Astrocyte (in vitro differentiated cells and primary cell): Measurements from ENCODE around the gene SARNP. TPM values are rescaled to one million over a fixed set of nuclear protein-coding genes. Genes with fewer than 3 reads are reported as not detected.
A peak's percentile ranks its signal among the peaks of the same experiment; 100 is the strongest.

Experiments
- DNase-seq: peaks from one replicate; pipeline ENCODE4 v3.0.0-alpha.2; 2010; ENCODE audit warnings: low read depth
- FAIRE-seq: peaks from 2 replicates; lab custom pipeline; 2011; peaks lifted over from hg19 to GRCh38; lab: Jason Lieb, UNC
- H2AFZ ChIP-seq: 2 replicates; pipeline ENCODE4 v1.6.0; 2012; ENCODE audit warnings: low read depth, low read length, inconsistent platforms
- H3K27ac ChIP-seq: 2 replicates; pipeline ENCODE4 v1.5.1; 2011; ENCODE audit warnings: low read depth, low read length, inconsistent platforms
- H3K27me3 ChIP-seq: 2 replicates; pipeline ENCODE4 v1.6.0; 2011; ENCODE audit warnings: low read length, inconsistent platforms; ENCODE audit not compliant: insufficient read depth
- H3K36me3 ChIP-seq: 2 replicates; pipeline ENCODE4 v1.5.1; 2011; ENCODE audit warnings: low read length, inconsistent platforms; ENCODE audit not compliant: insufficient read depth
- H3K4me1 ChIP-seq: 2 replicates; pipeline ENCODE4 v1.5.1; 2011; ENCODE audit warnings: low read length, inconsistent platforms; ENCODE audit not compliant: insufficient read depth
- H3K4me2 ChIP-seq: 2 replicates; pipeline ENCODE4 v1.6.0; 2012; ENCODE audit warnings: low read length, inconsistent platforms
- H3K4me3 ChIP-seq: 2 replicates; pipeline ENCODE4 v1.5.1; 2011; ENCODE audit warnings: low read depth, mild to moderate bottlenecking, low read length, inconsistent platforms; ENCODE audit not compliant: insufficient read depth
- H3K79me2 ChIP-seq: 2 replicates; pipeline ENCODE4 v1.6.0; 2012; ENCODE audit warnings: mild to moderate bottlenecking, low read length, inconsistent platforms; ENCODE audit not compliant: insufficient read depth
- H3K9ac ChIP-seq: 2 replicates; pipeline ENCODE4 v1.6.0; 2012; ENCODE audit warnings: mild to moderate bottlenecking, low read length, inconsistent platforms
- H3K9me3 ChIP-seq: 2 replicates; pipeline ENCODE4 v1.5.1; 2012; ENCODE audit warnings: low read depth, mild to moderate bottlenecking, low read length, inconsistent platforms; ENCODE audit not compliant: insufficient read depth
- H4K20me1 ChIP-seq: 2 replicates; pipeline ENCODE4 v1.6.0; 2012; ENCODE audit warnings: low read length, inconsistent platforms; ENCODE audit not compliant: insufficient read depth
- H3K27ac Mint-ChIP-seq: one replicate; pipeline ENCODE4 v1.8.0; 2021; ENCODE audit warnings: mild to moderate bottlenecking, mixed read lengths; ENCODE audit not compliant: unreplicated experiment
- H3K27me3 Mint-ChIP-seq: one replicate; pipeline ENCODE4 v1.8.0; 2021; ENCODE audit warnings: low read depth, mixed read lengths; ENCODE audit not compliant: unreplicated experiment
- H3K36me3 Mint-ChIP-seq: one replicate; pipeline ENCODE4 v1.8.0; 2021; ENCODE audit warnings: low read depth, mixed read lengths; ENCODE audit not compliant: unreplicated experiment
- H3K4me1 Mint-ChIP-seq: one replicate; pipeline ENCODE4 v1.8.0; 2021; ENCODE audit warnings: low read depth, mixed read lengths; ENCODE audit not compliant: unreplicated experiment
- H3K4me3 Mint-ChIP-seq: one replicate; pipeline ENCODE4 v1.8.0; 2021; ENCODE audit warnings: mild to moderate bottlenecking, moderate library complexity, mixed read lengths; ENCODE audit not compliant: unreplicated experiment
- H3K9me3 Mint-ChIP-seq: one replicate; pipeline ENCODE4 v1.8.0; 2021; ENCODE audit warnings: mild to moderate bottlenecking, mixed read lengths; ENCODE audit not compliant: unreplicated experiment
- EZH2 ChIP-seq: IDR thresholded peaks from 2 replicates; pipeline ENCODE4 v1.6.1; 2012; ENCODE audit warnings: mild to moderate bottlenecking, low read length, inconsistent platforms; ENCODE audit not compliant: insufficient read depth
- total RNA-seq: library from RNA; stranded (reverse); gene quantifications from 2 replicates; pipeline ENCODE4 v1.2.1, GENCODE V29; 2021
- TF ChIP-seq, protein P1 (sequence below): IDR thresholded peaks from 2 replicates; pipeline ENCODE4 v1.5.1; 2011; ENCODE audit warnings: low read depth, mild to moderate bottlenecking, inconsistent platforms, low read length, moderate library complexity; ENCODE audit not compliant: insufficient read depth

Gene SARNP
- total RNA-seq, 1 donor from 2014 or later = 105 TPM

DNA sequence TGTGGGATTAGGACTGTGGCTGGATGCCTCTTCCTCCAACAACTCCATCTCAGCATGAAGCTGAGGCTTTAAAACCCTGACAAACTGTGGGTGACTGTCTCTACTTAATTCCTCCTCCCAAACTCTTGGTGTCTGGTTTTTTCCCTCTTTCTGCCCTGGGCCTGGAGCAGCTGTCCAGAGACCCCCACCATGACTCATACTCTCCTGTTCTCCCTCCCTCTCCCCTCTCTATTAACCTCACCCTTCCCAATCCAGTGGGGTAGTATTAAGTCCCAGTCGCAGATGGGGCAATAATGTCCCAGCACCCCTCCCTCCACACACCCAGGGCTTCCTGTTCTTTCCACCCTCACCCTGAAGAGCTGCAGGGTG, 13.9 kb upstream of the SARNP start:
- peaks cover 19% of the 10 kb centered on the region for H3K4me1 ChIP-seq
- H3K27me3 ChIP-seq = no peaks in the 10 kb centered on the region
- peak overlapping the region; percentile 84 for H3K27ac ChIP-seq
- H4K20me1 ChIP-seq = no peaks in the 10 kb centered on the region
- peak overlapping the region; percentile 92 for H3K27ac Mint-ChIP-seq
- H3K9me3 ChIP-seq = no peaks in the 10 kb centered on the region
- DNase-seq (no peak), FAIRE-seq (no peak)
- H3K79me2 ChIP-seq = peaks cover 39% of the 10 kb centered on the region
- H3K4me3 ChIP-seq = peak overlapping the region; percentile 92
- peaks cover 18% of the 10 kb centered on the region for H3K4me1 Mint-ChIP-seq
- H3K27me3 Mint-ChIP-seq = no peaks in the 10 kb centered on the region
- H3K36me3 Mint-ChIP-seq = peaks cover 10% of the 10 kb centered on the region
- peak overlapping the region; percentile 99 for H3K4me3 Mint-ChIP-seq
- H3K4me2 ChIP-seq = peak overlapping the region; percentile 97
- TF ChIP-seq EZH2 = no peak
- TF ChIP-seq, protein P1, sequence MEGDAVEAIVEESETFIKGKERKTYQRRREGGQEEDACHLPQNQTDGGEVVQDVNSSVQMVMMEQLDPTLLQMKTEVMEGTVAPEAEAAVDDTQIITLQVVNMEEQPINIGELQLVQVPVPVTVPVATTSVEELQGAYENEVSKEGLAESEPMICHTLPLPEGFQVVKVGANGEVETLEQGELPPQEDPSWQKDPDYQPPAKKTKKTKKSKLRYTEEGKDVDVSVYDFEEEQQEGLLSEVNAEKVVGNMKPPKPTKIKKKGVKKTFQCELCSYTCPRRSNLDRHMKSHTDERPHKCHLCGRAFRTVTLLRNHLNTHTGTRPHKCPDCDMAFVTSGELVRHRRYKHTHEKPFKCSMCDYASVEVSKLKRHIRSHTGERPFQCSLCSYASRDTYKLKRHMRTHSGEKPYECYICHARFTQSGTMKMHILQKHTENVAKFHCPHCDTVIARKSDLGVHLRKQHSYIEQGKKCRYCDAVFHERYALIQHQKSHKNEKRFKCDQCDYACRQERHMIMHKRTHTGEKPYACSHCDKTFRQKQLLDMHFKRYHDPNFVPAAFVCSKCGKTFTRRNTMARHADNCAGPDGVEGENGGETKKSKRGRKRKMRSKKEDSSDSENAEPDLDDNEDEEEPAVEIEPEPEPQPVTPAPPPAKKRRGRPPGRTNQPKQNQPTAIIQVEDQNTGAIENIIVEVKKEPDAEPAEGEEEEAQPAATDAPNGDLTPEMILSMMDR = no peak
- peak overlapping the region; percentile 93 for H3K9ac ChIP-seq
- H2AFZ ChIP-seq = peak overlapping the region; percentile 79
- peaks cover 2% of the 10 kb centered on the region for H3K36me3 ChIP-seq
- H3K9me3 Mint-ChIP-seq = no peaks in the 10 kb centered on the region

DNA sequence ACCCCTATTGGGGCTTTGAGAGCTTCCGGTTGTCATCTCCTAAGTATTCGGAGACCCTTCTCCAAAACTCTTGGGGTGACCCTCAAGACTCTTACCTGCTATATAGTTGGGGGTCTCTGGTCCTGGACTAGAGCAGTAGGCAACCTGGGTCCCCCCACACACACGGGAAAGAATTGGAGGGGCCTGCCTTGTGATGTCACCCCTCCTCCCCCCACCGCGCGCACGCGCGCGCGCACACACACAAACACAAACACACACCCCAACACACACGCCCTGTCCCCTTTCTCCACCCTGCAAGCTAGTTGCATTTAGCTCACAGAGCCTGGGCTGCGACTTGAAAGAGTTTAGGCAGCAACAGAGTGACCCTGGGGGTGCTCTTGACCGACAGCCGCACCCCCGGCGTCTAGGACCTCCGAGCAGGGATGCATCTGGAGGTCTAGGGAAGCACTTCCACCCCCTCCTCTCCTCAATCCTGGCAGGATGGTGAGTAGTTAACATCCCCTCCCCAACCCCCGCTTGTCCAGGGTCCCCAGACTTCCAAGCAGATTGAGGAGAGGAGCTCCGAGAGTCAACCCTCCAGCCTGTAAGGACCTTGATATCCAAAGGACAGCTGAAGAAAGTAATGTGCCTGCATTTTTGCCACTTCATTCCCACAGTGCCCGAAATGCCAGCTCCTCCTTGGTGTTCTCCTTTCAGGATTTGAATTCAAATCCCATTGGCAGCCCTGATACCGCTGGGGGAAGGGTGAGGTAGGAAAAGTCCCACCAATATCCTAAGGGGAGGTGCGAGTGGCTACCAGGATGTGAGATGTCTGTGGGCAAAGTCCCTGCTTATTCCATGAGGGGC, 13.3 kb upstream of the SARNP start:
- DNase-seq = peak; percentile 47
- H2AFZ ChIP-seq = peak overlapping the region; percentile 79

More for the DNA sequence above, 13.3 kb upstream of the SARNP start:
- no peaks in the 10 kb centered on the region for H4K20me1 ChIP-seq
- H3K27me3 Mint-ChIP-seq = no peaks in the 10 kb centered on the region
- peak overlapping the region; percentile 97 for H3K4me2 ChIP-seq
- H3K36me3 ChIP-seq = peaks cover 2% of the 10 kb centered on the region
- no peaks in the 10 kb centered on the region for H3K9me3 Mint-ChIP-seq
- H3K27ac Mint-ChIP-seq = peak overlapping the region; percentile 92
- peak overlapping the region; percentile 93 for H3K9ac ChIP-seq
- no peaks in the 10 kb centered on the region for H3K9me3 ChIP-seq
- H3K4me1 ChIP-seq = peaks cover 19% of the 10 kb centered on the region
- H3K4me3 Mint-ChIP-seq = peak overlapping the region; percentile 99
- H3K4me1 Mint-ChIP-seq = peaks cover 20% of the 10 kb centered on the region
- H3K27me3 ChIP-seq = no peaks in the 10 kb centered on the region
- H3K36me3 Mint-ChIP-seq = peaks cover 12% of the 10 kb centered on the region
- TF ChIP-seq EZH2 = no peak
- TF ChIP-seq, protein P1 = no peak
- FAIRE-seq = no peak
- peak overlapping the region; percentile 84 for H3K27ac ChIP-seq
- H3K4me3 ChIP-seq = peak overlapping the region; percentile 92
- peaks cover 45% of the 10 kb centered on the region for H3K79me2 ChIP-seq
